HAP-1 (cell line): ENCODE measurements around the gene NFIA.

Experiments used
- DNase-seq, 2 experiments: peaks; one replicate each; pipeline ENCODE4 v3.0.0-alpha.2; 2016 to 2020; ENCODE audit warnings: low spot score in 2 of 2
- H3K27me3 ChIP-seq: fragments of 250-450 bp; sonication (Bioruptor Pico); 2 replicates; pipeline ENCODE4 v1.5.1; 2020; ENCODE audit warnings: low read depth, mild to moderate bottlenecking, moderate library complexity
- H3K36me3 ChIP-seq: fragments of 250-450 bp; sonication (Bioruptor Pico); replicated peaks from 2 replicates; pipeline ENCODE4 v1.5.1; 2020; ENCODE audit warnings: mild to moderate bottlenecking
- H3K4me1 ChIP-seq: fragments of 250-450 bp; sonication (Bioruptor Pico); 2 replicates; pipeline ENCODE4 v1.5.1; 2020; ENCODE audit warnings: mild to moderate bottlenecking
- H3K4me3 ChIP-seq: fragments of 250-450 bp; sonication (Bioruptor Pico); 2 replicates; pipeline ENCODE4 v1.5.1; 2020; ENCODE audit warnings: mild to moderate bottlenecking, moderate library complexity
- H3K9me3 ChIP-seq: fragments of 250-450 bp; sonication (Bioruptor Pico); 2 replicates; pipeline ENCODE4 v1.5.1; 2020; ENCODE audit warnings: mild to moderate bottlenecking, moderate library complexity
- in situ Hi-C: fragments of 300-500 bp; cut with MboI; formaldehyde crosslinking; loops from 3 replicates; pipeline ENCODE4 v1.14.3; 2020; ENCODE audit warnings: low sequenced_read_pairs, inconsistent platforms, mixed read lengths

NFIA gene

DNA sequence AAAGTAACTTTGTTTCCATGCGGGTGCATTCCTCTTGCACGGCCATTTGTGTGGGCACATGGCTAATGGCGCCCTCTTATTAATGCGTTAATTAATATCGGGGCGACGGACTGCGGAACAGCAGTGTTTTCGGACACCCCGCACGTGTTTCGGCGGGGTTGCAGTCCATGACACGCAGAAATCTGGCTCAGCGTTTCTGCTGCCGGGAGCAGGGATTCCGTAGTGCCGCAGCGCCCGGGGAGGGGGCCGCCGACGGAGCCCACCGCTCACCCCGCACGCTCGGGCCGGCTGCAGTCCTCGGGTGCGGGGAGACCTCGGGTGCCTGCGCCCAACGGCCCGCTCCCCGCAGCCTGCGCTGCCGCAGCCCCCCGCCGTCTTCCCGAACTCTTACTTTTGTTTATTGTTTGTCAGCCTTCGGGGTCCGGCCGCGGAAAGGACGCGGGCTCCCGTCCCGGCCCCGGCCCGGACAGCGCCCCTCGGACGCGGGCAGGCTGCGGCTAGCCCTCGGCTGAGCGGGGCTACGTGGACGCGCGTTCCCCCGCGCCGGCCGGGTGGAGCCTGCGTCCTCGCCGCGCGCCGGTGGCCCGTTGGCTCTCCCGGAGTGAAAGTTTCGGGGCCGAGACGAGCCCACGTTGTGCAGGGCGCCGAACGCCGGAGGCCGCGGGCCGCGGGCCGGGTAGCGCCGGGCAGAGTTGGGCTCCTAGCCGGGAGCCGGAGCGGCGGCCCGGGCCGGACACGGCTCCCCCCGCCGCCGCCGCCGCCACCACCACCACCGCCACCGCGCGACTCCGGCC is 849 bp downstream of the NFIA start:
- Histone ChIP-seq H3K9me3 (no peaks in the 10 kb centered on the region), H3K36me3 (no peaks in the 10 kb centered on the region), H3K27me3 (no peaks in the 10 kb centered on the region), H3K4me3 (peak overlapping the region; percentile 55), H3K4me1 (peaks cover 47% of the 10 kb centered on the region)
- in situ Hi-C loops = no loop called here
- peak in 1 of 2 experiments; percentile 38 for DNase-seq

DNA sequence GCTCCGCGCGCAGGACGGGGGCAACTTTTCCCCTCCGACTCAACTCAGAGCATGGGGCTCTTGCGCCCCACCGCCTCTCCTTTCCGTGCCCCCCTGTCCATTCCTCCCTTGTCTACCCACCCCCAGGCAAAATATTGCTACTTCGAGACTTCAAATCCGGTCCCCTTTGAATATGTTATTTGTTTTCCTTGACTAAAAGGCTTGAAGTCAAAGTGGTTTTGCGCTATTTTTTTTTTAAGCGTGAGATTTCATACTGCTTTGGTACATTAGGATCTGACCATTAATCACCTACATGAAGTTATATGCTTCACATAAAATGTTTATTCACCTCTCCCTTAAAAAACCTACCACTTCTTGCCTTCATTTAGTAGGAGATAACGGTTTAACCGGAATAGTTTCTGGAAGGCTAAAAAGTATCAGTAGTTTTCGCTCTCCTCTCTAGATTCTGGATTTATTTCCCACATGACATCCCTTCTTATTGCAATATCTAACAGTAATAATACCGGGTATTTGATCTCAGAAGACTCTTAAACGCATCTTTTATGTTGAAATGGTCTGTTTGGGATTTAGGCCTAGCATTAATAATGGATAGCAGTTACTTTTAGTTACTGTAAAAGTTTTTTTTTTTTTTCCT is 1.6 kb downstream of the NFIA start:
- no peak for DNase-seq
- H3K4me3 ChIP-seq = peak overlapping the region; percentile 55
- peaks cover 40% of the 10 kb centered on the region for H3K4me1 ChIP-seq
- in situ Hi-C loops = no loop called here
- H3K27me3 ChIP-seq = no peaks in the 10 kb centered on the region
- H3K36me3 ChIP-seq = peaks cover 6% of the 10 kb centered on the region; the same call in 1 of the 2 replicates
- no peaks in the 10 kb centered on the region for H3K9me3 ChIP-seq

DNA sequence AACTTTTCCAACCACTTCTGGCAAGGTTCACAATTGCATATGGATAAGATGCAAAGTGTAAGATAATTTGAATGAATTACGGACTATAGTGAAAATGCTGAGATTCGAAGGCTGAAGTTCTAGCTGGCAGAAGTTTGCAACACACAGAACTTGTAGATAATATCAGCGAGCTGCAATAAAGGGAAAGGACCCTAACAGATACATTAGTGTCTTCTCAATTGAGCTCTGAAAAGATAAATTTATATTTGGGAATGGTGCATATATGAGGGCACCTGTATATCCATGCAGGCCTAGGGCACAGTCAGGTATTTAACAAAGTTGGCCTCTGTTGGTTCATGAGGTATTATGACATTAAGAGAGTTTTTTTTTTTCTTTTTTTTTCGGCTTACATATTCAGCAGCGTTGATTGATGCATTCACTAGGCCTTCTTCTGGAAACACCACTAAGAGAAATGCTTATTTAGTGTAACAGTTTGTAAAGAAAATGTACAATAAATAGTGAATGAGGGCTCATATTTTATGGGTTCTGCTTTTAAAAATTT is 2.2 kb downstream of the NFIA start:
- H3K4me3 ChIP-seq = peak overlapping the region; percentile 55
- DNase-seq = no peak
- H3K4me1 ChIP-seq = peaks cover 33% of the 10 kb centered on the region
- H3K27me3 ChIP-seq = no peaks in the 10 kb centered on the region
- no peaks in the 10 kb centered on the region for H3K9me3 ChIP-seq
- in situ Hi-C loops = no loop called here
- H3K36me3 ChIP-seq = peaks cover 10% of the 10 kb centered on the region

DNA sequence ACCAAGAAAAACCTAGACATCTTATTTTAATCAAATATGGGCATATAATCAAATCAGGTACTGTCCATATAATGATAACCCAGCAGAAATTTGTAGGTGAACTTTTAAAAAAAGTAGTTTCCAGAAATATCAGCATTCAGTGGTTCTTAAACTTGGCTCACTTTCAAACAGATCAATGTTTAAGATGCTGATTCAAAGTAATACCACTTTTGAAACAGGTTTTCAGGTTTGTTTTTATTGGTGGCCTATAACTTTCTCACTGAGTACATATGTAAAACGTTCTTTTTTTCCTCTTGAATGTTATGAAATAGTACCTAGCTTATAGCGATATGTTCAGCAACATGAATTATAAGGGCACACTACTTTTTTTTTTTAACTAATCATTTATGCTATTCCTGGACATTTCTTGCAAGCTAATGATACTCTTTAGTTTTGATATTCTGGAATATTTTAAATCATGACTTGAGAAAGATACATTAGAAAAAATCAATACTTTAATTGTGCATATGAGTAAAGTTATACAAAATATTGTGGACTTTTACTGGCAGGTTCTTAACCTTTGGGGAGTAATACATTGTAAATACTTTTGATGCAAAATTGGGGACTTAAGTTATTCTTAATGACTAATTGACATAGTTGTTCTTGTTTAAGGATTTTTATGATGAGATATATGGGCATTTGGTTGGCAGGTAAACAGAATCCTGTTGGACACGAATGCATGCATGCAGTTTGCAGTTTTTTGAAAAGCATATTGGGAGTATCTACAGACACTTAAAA is 3.0 kb downstream of the NFIA start:
- Histone ChIP-seq H3K9me3 (no peaks in the 10 kb centered on the region), H3K4me3 (no peak overlapping the region; the same call in 1 of the 2 replicates), H3K36me3 (peaks cover 18% of the 10 kb centered on the region), H3K4me1 (peaks cover 27% of the 10 kb centered on the region), H3K27me3 (no peaks in the 10 kb centered on the region)
- DNase-seq = no peak
- in situ Hi-C loops = no loop called here

DNA sequence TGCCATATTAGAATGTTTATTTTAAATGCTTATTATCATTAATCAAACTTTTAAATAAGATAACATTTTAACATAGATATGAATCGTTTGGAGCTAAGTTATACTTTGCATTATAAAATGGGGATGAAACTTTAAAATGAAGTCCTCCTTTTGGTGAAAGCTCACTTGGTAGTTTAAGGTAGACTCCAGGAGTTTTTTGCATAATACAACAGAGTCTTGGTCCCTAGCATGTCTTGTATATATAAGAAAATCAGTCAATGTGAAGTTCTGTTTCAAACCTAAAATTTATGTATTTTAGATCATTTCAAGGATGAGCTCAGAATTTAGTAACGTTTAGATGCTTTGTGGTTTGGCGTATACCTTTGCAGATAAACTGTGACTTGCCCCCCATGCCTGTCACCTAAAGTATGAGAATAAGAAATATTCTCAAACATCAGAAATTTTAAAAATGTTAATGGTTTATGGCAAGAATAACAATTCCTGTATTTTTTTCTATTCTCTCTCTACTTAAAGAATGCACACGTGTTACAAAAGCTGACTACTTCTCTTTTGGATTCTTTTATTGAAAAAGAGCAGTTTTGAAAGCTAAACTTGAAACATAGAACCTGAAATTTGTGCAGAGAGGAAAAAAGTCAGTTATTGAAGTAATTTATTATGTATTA is 3.8 kb downstream of the NFIA start:
- in situ Hi-C loops = no loop called here
- H3K4me3 ChIP-seq = no peak overlapping the region
- DNase-seq = no peak
- no peaks in the 10 kb centered on the region for H3K9me3 ChIP-seq
- peaks cover 22% of the 10 kb centered on the region for H3K36me3 ChIP-seq
- peaks cover 20% of the 10 kb centered on the region for H3K4me1 ChIP-seq
- H3K27me3 ChIP-seq = no peaks in the 10 kb centered on the region

DNA sequence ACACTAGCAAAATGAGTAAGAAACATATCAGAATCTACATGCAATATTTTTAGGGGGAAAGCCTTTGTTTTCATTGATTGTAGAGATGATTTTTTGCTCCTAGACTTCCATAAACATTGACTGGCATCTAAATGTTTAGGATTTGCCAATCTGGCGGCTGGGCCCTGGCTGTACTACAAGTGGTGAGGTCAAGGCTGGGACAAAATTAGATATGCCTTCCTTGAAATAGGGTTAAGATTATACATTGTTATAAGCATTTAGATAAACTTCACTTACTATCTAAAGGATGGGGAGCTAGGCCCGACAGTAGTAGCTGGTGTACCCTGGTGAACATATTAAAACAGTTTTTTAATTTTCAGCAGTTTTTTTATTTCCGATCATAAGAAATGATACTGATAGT is 5.2 kb downstream of the NFIA start:
- in situ Hi-C loops = no loop called here
- Histone ChIP-seq H3K27me3 (no peaks in the 10 kb centered on the region), H3K4me3 (no peak overlapping the region), H3K4me1 (peaks cover 18% of the 10 kb centered on the region), H3K36me3 (peaks cover 22% of the 10 kb centered on the region), H3K9me3 (no peaks in the 10 kb centered on the region)
- DNase-seq = no peak

DNA sequence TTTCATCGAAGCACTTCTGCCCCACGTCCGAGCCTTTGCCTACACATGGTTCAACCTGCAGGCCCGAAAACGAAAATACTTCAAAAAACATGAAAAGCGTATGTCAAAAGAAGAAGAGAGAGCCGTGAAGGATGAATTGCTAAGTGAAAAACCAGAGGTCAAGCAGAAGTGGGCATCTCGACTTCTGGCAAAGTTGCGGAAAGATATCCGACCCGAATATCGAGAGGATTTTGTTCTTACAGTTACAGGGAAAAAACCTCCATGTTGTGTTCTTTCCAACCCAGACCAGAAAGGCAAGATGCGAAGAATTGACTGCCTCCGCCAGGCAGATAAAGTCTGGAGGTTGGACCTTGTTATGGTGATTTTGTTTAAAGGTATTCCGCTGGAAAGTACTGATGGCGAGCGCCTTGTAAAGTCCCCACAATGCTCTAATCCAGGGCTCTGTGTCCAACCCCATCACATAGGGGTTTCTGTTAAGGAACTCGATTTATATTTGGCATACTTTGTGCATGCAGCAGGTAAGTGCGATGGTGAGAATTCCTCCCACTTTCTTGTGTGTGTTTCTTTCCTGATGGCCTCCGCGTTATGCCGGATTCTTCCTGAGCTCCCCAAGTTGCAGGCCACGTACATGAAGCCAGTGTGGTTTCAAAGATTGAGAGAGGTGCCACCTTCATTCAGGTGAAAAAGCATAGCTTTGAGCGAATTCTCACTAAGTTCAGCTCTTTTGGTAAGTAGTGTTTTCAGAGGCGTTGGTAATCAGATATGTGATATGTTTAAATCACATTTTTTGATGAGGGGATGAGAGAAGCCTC is 6.0 kb downstream of the NFIA start:
- peaks cover 22% of the 10 kb centered on the region for H3K36me3 ChIP-seq
- no peak overlapping the region for H3K4me3 ChIP-seq
- no peak for DNase-seq
- peaks cover 18% of the 10 kb centered on the region for H3K4me1 ChIP-seq
- no peaks in the 10 kb centered on the region for H3K27me3 ChIP-seq
- in situ Hi-C loops = no loop called here
- H3K9me3 ChIP-seq = no peaks in the 10 kb centered on the region

DNA sequence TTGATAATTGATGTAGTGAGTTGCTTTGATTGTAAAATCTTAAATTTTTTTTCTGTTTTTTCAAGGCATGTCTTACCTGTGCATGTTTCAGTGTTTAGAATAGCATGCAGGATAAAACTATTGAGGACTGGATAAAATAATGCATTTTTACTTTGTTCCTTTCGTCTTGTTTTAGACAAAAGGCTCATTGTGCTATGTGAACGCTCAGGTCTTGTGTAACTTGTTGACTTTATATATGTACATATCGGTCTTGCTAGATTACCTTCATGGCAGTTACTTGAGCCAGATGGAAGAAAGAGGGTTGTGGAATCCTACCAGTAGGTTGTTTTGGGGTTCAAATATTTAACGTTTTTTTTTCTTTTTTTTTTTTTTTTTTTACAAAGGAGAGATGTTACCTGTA is 7.0 kb downstream of the NFIA start:
- peaks cover 26% of the 10 kb centered on the region for H3K4me1 ChIP-seq

DNA sequence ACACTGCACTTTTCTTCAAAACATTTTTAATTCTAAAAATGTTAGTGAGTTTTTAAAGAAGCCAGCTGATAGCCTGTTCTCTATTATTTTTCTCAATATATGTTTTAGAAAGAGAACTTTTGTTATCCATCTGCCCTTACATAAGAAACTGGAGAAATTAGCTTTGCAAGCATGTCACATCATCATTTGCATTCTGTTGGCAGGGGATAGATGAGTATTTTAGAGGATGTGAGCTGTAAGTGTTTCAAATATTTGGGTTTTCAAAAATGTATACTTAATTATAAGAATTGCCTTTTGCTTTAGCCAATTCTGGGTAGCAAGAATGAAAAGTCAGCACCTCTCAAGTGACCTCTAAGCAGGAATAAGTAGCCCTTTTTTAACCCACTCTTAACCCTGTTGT is 7.4 kb downstream of the NFIA start:
- no peak for DNase-seq
- Histone ChIP-seq H3K36me3 (peaks cover 22% of the 10 kb centered on the region), H3K9me3 (no peaks in the 10 kb centered on the region), H3K27me3 (no peaks in the 10 kb centered on the region), H3K4me1 (peaks cover 28% of the 10 kb centered on the region), H3K4me3 (no peak overlapping the region)
- in situ Hi-C loops = no loop called here

More for the DNA sequence above, 7.0 kb downstream of the NFIA start:
- Histone ChIP-seq H3K27me3 (no peaks in the 10 kb centered on the region), H3K4me3 (no peak overlapping the region), H3K9me3 (no peaks in the 10 kb centered on the region), H3K36me3 (peaks cover 22% of the 10 kb centered on the region)
- DNase-seq = no peak
- in situ Hi-C loops = no loop called here

DNA sequence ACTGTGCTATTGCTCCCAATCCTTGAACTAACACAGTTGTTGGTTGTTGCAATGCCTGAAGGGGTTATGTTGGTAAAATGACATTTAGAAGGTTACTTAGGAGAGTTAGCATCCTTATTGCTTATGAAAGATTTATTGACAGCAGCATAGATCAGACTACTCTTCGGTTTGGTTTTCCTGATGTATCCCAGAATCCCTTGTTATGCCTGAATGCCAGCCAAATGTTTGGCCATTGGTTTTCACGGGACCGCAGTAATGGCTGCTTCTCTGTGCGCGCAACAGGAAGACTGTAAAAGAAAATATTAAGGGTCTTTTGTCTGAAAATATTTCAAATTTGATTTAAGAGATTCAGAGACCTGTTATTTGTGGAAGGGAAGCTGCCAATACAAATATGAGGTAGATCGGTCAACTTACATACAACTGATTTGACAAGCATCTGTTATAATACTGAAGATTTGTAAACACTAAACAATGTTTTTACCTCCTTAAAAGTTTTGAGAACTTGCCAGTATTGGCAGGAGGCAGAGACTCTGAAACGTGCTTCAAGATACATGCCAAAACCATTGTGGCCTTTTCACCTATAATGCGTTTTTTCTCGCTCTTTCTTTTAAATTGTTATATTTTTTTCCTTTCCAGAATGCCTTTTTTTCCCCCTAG is 8.3 kb downstream of the NFIA start:
- no peaks in the 10 kb centered on the region for H3K9me3 ChIP-seq
- peaks cover 20% of the 10 kb centered on the region for H3K4me1 ChIP-seq
- DNase-seq = no peak
- H3K36me3 ChIP-seq = peaks cover 22% of the 10 kb centered on the region
- no peak overlapping the region for H3K4me3 ChIP-seq
- in situ Hi-C loops = no loop called here
- no peaks in the 10 kb centered on the region for H3K27me3 ChIP-seq

DNA sequence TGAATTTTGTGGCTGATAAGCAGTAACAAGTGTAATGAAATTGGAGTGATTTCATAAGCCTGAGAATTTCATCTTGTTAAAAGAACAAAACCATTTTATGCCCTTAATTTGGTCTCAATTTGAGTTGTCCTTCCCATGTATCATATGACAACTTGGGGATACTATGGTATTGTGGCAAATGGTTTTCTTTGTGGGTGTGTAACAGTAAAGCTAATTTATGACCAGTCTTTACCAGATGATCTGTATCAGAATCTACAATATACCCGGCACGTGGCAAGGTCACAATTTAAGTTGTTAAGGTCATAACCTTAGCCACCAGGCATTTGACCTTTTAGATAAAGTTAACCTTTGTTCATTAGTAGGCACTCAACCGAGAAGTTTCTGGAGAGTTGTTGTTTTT is 9.1 kb downstream of the NFIA start:
- H3K4me1 ChIP-seq = peaks cover 13% of the 10 kb centered on the region
- no peaks in the 10 kb centered on the region for H3K9me3 ChIP-seq
- no peaks in the 10 kb centered on the region for H3K27me3 ChIP-seq
- H3K4me3 ChIP-seq = no peak overlapping the region
- DNase-seq = no peak
- in situ Hi-C loops = no loop called here
- peaks cover 22% of the 10 kb centered on the region for H3K36me3 ChIP-seq

DNA sequence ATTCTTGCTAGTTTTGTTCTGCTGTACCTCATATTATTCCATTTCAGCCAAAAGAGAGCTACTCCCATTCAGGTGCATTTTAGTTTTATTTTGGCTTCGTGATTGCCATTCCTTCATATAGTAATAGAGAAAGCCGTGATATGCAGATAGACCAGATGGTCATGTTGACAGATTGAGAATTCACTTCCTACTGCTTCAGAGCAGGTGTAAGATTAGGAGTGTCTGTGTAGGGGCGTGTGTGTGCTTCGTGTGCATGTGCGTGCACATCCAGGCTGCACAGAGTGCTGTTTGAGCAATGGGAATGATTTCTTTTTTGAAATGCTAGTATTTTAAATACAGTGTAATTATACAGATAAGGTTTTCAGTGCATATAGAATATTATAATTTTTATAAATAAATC is 10.3 kb downstream of the NFIA start:
- peaks cover 14% of the 10 kb centered on the region for H3K4me1 ChIP-seq
- no peaks in the 10 kb centered on the region for H3K9me3 ChIP-seq
- DNase-seq = no peak
- no peak overlapping the region for H3K4me3 ChIP-seq
- H3K27me3 ChIP-seq = no peaks in the 10 kb centered on the region
- peaks cover 22% of the 10 kb centered on the region for H3K36me3 ChIP-seq
- in situ Hi-C loops = no loop called here
